Non-pigmented ciliary epithelial cell (primary cell): ENCODE measurements around the gene XIRP2.
A peak's percentile ranks its signal among the peaks of the same experiment; 100 is the strongest.
"Not testable (repeated sequence)": the region's sequence is repeated elsewhere in the genome, so short reads cannot be mapped to it uniquely, and the experiment has no call there.

Source experiments
- DNase-seq: peaks from one replicate; pipeline ENCODE4 v3.0.0-alpha.2; 2010; ENCODE audit warnings: low read depth

XIRP2 gene

DNA sequence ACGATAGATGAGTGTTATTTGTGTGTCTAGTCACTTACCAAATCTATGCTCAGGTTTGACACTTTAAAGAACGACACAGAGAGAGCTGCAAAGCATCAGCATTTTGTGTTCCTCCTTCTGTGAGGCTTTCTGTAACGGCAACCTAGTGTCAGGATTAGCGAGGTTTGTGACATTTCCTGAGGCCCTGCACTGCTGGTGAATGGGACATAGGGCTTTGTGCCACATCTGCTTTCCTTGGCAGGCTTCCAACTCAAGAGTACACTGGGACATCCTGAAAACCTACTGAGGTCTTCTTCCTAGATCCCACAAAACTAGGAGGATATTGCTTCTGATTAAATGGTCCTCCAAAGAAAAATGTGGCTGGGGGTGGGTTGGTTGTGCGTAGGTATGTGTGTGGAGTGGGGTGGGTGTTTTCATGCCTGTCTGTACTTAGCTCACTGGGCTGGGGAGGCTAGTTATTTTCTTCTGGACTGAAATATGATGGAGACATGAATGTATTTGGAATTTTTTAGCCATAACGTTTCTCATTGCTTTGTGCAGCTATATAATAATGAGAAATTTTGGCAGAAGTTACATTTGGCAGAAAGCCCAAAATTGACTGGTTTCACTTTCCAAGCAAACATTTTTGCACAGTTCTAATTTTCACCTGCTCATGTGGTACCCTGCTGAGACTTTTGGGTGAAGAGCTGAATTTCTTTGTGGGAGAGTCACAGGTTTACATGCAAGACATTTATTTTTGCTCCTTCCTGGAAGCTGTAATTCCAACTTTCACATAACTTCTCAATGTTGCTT lies 308.4 kb downstream of the XIRP2 start:
- no peak for DNase-seq

DNA sequence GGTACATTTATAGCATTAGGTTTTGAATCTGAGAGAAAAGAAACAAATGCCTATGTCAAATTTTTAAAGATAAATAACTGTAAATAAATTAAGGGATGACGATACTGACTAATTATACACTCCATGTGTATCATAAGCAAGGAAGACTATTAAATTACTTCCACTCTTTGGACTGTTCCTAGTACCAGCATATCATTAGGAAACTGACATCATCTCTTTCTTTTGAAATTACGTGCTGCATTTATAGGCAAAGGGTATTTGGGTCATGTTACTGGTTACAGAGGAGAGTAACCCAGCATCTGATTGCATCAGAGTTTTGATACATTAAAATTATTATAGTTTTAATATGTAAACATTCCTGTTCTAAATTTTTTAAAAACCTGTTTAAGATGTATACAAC lies 309.7 kb downstream of the XIRP2 start:
- no peak for DNase-seq

DNA sequence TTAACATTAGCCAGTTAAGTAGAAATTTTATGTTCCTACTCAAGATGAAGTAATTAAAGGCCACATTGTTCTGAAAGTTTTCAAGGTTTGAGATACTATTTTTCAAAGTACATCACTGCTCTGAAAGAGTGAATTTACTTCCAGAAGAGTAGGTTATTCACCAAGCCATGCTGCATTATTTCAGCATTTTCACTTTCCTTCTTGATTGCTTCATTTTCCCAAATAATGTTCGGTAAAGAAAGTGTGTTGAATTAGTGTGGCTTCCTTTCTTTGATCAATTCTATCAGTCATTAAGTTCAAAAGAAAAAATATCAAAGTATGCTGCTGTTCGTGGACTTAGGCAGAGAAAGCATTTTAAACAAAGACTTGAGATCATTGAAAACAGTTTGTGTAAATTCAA lies 310.3 kb downstream of the XIRP2 start:
- DNase-seq = no peak

DNA sequence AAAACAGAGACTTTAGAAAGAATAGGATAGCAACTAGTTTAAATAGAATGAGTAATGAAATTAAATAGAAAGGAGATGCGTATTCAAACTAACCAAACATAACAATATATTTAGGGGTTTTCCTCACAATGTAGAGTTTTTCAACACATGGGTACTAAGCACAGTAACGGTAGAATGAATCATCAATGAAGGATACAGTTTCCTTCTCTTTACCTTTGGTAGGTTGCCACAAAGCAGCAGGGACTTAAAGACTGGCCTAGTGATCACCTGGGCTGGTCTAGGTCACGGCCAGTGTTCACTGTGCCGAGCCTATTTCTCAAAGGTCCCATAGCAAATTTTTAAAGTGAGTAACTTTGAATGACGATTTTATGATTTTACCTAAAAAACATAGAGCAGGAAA lies 311.7 kb downstream of the XIRP2 start:
- DNase-seq = no peak

DNA sequence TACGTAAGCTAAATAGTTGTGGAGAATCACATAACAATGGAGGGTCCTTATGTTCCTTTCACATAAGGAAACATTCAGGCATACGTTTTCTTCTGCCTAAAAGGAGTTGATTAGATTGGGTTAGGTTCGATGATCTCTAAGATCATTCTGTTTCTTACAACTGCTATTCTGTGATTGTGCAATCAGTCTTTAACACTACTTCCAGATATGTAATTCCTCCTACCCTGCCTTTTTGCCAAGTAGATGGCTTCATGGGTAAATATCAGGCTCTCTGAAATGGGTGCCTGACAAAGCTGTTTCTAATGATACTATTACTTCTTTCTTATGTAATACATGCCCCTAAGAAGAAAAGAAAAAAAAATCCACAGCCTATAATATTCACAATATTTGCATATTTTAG lies 321.5 kb downstream of the XIRP2 start:
- DNase-seq = no peak

DNA sequence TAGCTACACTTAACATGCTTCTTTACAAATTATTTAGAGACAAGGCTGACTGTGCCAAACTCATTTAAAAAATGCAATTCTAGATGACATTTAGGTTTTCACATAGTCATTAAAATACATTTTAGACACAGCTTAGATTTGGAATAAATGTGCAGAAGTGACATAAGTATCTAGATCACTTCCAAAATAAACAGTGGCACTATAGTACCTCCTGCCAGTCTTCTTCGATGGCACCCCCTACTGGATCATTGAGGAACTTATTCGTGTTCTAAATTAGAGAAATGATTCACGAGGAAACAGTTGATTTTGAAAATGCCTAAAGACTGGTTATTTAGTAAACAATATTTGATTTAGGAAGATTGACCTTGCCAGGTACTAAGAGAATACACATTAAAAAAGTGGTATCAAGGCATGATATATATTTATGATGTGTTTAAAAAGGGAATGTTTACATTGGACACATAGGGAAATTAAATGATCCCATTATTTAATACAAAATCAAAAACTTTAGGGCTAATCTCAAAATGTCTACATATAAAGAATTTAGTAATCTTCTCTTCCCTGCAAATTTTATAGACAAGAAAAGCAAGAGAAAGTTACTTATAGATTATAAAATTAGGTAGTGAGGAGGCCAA lies 323.9 kb downstream of the XIRP2 start:
- DNase-seq = no peak

DNA sequence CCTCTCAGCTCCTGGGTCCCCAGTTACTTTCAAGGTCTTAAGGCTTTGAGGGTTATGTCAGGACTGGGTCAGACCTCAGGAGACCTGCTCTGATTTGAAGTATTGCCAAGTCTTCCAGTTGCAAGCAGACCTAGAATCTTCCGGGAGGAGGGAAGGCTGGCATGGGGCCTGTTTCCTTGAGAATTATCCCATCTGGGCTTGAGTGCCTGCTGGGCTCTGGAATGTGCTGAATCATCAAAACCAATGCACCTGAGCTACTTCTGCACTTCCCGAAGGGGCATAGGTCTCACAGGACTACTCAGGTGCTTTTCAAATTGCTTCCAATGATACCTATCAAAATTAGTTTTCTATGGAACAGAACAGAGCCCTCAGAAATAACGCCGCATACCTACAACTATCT lies 327.3 kb downstream of the XIRP2 start:
- no peak for DNase-seq

DNA sequence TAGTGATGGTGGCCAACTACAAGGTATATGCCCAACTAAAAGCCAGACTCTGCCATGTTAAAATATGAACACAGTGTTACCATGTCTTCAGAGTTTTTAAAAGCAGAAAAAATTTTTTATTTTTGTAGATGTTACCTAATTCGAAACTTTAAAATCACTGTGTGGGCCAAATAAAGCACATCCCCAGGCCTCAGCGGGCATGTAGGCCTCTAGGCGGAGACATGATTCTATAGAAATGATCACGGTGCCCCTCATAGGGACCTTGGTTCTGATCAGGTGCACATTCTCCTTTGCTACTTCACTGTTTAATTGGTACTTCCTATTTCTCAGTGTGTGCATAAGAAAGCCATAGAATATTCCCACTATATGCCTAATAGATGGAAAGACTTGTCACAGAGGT lies 349.2 kb downstream of the XIRP2 start:
- no peak for DNase-seq

DNA sequence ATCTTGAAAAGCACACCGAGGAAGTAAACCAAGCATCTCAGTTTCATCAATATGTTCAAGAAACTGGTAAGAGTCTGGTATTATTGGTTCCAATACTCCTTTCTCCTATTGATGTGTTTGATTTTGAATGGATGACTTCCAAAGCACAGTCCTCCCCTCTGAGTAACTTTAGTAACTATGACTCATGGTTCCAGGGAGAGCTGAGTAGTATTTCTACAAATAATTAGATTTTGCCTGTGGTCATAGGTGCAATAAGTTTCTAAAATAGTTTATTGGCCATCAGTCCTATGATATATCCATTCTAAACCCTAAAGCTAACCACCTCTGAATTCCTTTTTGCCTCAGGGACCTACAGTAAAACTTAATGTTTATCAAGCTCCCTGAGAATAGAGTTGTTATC lies 352.4 kb downstream of the XIRP2 start:
- no peak for DNase-seq

DNA sequence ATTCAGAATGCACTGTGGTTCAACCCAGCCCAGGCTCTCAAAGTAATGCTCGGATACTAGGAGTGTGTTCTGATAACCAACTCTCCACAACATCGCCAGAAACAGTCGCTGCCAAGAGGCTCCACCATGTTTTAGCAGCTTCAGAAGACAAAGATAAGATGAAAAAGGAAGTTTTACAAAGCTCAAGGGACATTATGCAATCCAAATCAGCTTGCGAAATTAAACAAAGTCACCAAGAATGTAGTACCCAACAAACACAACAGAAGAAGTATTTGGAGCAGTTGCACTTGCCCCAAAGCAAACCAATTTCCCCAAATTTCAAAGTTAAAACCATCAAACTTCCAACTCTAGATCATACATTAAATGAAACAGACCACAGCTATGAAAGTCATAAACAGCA lies 360.9 kb downstream of the XIRP2 start:
- no peak for DNase-seq

DNA sequence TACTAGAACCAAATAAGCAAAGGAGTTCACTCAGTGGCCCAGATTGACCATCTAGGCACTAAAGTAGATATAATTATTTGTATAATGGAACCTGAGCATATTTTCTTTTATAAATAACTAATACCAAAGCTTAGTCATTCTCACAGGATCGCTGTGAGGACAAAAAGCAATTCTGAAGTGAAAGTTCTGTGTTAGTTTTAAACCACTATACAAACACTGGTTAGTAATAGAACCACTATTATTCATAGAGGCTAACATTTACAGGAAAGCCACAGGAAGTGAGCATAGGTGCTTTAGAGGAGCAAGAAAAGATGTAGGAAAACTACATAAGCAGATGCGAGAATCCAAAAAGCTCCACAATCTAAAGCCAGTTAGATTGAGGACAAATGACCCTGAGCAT lies 364.7 kb downstream of the XIRP2 start:
- peak; percentile 41 for DNase-seq

DNA sequence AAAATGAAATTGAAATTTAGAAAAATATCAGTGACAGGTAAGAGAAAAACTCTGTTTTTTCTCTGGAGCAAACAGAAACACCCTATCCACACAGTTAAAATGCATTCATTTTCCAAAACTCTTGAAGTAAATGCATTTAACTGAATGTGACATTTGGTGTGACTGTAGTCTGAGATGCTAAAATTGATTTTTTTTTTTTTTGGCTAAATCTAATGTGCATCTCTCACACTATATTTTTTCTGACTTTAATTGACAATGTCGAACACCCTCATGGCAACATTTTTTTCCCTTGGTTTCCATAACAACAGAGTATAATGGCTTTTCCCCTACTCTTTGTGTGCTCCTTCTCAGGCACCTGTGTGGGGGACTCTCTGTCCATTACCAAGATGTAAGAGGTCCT lies 366.4 kb downstream of the XIRP2 start:
- no peak for DNase-seq

DNA sequence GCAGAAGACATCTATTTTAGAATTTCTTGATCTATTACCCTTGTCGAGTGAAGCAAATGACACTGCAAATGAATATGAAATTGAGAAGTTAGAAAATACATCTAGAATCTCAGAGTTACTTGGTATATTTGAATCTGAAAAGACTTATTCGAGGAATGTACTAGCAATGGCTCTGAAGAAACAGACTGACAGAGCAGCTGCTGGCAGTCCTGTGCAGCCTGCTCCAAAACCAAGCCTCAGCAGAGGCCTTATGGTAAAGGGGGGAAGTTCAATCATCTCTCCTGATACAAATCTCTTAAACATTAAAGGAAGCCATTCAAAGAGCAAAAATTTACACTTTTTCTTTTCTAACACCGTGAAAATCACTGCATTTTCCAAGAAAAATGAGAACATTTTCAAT lies 370.4 kb downstream of the XIRP2 start:
- DNase-seq = no peak

DNA sequence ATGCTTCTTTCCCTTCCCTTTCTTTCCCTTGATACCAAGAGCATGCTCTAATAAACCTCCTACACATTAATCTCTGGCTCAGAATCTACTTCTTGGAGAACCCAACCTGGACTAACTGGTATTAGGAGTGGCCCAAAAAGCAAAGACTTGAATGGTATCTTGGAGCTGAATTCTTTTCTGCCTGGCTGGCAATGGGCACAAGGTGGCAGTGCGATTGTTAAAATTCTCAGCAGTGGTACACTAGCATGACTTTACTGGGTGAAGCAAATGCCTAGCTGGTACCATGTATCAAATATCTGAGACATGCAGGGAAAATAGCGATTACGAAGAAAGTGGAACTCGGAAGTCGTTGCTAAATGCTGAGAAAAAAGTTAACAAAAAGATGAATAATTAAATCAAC lies 376.1 kb downstream of the XIRP2 start:
- no peak for DNase-seq

DNA sequence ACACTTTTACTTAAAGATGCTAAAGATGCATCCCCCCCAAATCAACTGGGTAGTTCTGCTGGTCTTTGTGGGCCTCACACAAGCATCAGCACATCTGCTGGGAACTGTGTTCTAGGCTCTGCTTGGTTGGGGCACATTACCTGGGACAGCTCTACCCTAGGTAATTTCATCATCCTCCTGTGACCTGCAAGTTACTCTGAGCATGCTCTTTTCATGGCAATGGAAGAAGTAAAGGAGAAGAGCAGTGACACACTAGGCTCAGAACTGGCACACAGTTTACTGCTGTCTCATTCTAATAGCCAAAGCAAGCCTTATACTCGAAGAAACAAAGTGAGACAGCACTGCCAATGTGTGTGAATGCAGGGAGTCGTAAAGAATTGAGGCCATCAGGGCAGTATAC lies 376.7 kb downstream of the XIRP2 start:
- DNase-seq = no peak

DNA sequence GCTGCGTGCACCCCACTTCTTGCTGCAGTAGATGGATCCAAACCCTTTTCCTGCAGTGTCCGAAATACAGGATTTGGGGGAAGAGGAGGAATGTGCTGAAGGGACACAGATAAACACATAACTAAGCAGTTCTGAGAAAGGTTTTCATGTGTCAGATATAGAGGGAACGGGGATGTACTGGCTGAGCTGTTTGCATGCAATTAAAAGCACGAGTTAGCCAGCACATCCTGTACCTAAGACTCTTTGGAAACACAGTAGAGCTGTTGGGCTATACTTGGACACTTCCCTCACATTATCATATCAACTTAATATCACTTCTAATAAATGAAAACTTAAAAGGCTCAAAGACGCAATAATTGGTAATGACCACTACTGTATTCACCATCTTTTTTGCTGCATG lies 377.4 kb downstream of the XIRP2 start:
- no peak for DNase-seq

DNA sequence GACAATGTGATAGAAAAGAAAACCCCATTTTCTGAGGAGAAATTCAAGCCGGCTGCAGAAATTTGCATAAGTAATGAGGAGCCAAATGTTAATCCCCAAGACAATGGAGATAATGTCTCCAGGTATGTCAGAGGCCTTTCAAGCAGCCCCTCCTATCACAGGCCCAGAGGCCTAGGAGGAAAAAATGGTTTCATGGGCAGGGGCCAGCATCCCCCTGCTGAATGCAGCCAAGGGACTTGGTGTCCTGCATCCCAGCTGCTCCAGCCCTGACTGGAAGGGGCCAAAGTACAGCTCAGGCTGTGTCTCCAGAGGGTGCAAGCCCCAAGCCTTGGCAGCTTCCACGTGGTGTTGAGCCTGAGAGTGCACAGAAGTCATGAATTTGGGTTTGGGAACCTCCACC lies 380.0 kb downstream of the XIRP2 start:
- not testable (repeated sequence) for DNase-seq

DNA sequence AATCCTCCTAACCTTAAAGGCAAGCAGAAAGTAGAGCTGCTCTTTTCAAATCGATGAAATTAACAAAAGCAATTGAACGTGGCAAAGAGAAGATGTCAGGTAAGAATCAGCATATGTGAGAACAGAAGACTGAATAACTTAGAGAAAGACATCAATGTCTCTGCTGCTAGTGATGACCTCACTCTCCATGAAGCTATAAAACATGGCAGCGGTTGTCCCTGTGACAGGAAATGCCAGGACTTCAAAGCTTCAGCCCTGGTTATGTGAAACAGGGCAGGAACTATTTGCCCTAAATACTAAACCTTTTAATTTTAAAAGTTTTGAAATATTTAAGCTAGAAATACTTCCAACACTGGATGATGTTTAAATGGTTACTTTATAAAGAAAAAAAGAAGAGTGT lies 383.7 kb downstream of the XIRP2 start:
- no peak for DNase-seq

DNA sequence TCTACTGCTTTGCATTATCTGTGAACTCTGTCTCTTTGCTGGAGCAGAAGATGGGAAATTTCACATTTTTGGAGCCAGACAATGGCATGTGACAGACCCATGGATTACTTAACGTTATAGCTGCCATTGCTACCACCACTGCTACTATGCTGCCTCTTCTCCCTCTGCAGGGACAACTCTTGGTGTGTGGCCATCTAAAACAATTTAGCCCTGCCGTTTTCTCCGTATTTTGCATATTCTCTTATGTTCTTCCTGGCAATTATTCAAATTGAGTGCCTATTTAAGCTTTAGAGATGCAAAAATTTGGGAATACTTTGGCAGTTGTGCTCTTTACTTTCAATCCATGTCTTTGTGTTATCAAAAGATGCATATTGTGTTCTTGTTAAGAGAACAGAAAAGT lies 386.8 kb downstream of the XIRP2 start:
- no peak for DNase-seq

DNA sequence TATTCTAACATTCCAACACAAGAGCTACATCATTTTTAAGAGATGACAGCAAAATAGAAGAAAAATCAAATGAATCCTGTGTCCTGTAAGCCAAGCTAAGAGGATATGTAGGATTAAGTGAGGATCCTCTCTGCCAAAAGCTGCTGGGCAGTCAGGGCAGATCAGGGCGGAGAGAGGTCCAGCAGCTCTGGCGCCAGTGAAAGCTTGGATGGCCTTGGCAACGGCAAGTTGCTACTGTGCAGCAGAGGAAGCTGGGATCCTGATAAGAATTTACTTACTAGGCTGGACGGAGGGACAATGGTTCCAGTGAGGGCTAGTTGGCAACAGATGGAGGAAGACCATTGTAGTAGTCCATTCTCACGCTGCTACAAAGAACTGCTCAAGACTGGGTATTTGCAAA lies 391.5 kb downstream of the XIRP2 start:
- no peak for DNase-seq

DNA sequence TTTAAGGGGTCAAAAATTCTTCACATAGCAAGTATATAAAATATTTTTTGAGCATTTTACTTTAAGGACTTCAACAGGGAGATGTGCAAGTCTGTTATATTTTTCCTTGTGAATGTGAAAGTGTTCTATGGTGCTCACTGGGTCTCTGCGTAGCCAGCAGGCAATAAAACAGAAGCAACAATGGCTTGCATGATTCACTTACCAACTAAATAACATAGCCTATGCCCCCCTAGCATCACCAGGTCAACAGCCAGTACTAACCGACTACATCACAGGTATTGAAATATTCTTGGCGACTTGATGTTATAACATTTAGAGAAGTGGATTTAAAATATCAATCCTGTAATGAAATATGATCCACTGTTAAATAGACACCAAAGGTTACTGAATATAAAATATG lies 398.9 kb downstream of the XIRP2 start:
- DNase-seq = no peak

DNA sequence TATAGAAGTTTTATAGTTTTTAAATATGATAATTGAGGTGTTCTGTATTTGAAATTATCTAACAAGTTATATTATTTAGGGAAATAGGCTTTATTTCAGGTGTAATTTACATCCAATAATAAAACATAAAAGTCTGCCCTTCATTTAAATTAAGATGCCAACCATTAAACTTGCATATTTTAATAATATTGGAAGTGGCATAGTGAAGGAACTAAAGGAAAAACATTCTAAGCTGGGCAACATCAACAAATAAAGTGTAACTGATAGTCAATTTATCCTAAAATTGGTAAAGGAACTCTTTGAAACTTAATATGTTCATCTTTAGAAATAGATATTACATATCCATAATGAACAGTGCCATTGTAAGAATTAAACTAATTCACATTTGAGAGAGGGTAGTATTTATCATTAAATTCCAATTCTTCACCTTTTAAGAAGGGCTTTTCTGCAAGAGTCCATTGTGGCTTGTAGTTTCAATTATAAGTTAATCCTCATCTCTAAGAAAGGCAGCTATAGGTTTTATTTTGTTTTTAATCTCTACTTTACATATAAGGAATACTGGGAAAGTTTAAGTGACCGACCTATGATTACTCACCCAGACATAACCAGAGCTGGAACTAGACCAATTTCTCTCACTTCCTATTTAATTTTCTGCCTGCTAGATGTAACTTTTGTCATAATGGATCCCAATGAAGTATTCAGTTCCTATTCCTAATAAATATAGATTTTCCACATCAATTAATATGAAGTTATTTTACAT lies 401.6 kb downstream of the XIRP2 start:
- DNase-seq = no peak

DNA sequence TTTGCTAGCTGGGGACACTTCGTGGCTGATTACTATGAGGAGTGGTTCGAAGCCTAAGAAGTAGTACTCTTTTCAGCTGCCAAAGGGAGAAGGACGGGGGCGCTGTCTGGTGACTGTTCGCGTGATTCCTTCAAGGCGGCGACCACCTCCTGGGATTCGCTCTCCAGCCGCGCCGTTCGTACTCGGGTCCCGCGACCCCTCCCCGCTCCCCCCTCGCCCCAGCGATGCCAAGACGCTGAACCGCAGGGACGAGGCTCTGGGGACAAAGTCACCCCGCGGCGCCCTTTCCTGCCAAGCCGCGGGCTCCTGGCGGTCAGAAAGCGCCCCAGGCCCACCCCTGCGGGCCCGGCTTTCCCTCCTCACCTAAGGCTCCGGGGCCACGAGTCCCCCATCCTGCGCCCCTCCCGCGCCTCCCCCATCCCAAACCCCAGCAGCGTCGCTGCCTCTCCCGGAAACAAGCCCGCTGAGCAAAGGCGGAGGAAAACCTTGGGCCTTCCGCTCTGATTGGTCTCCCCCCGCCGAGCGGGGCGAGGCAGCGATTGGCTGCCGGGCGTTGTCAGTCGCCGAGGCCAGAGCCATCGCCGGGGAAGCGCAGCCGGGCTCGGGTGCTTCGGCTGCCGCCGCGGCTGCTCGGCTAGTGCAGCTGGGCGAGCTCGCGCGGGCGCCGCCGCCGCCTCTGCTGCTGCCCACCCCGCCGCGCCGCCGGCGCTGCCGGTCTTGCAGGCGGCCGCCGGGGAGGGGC lies 404.3 kb downstream of the XIRP2 start, which contains the start of gene B3GALT1:
Gene B3GALT1 (plus strand): TSS at position 572 of the 742 bp plus-strand sequence.
- peak; percentile 79 for DNase-seq
